HG02885 (cell line): ENCODE measurements around the gene AGBL5.
"Not testable (repeated sequence)": the region's sequence is repeated elsewhere in the genome, so short reads cannot be mapped to it uniquely, and the experiment has no call there.

Experiments used
- ATAC-seq: cut with Tn5 transposase; IDR thresholded peaks from one replicate; pipeline ENCODE4 v1.9.1; 2021; ENCODE audit warnings: mild to moderate bottlenecking; ENCODE audit not compliant: unreplicated experiment, poor library complexity

The AGBL5 gene

GRCh38 chr2:27089111-27089954, 37.9 kb downstream of the AGBL5 start:
- no peak for ATAC-seq

- ATAC-seq = no peak
Observed at GRCh38 chr2:27091746-27092695, 40.6 kb downstream of the AGBL5 start.

- no peak for ATAC-seq
Observed at GRCh38 chr2:27092696-27093429, 41.4 kb downstream of the AGBL5 start.

- ATAC-seq = no peak
Observed at GRCh38 chr2:27093430-27094352, 42.2 kb downstream of the AGBL5 start.

DNA sequence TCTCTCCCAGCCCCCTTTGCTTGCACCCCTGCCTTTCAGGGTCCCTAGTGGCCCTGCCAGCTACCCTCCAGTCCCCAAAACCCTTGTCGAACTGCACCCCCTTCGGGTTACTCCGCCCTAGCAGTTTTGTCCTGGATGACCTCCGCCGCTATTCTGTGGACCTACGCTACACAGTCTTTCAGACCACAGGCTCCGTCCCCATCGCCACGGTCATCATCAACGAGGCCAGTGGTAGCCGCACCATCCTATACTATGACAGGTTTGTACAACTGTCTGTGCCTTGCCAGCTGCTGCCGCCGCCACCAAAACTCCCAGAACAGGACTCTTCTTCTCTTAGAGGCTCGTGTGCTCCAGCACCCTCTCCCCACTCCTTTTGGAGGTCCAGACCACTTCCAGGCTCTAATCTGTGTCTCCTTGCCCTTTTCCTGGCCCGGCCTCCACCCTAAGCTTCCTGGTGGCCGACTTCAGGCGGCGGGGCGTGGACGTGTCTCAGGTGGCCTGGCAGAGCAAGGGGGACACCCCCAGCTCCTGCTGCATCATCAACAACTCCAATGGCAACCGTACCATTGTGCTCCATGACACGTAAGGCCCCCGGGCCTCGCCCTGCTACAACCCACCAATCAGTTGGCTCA, 43.0 kb downstream of the AGBL5 start:
- no peak for ATAC-seq

DNA sequence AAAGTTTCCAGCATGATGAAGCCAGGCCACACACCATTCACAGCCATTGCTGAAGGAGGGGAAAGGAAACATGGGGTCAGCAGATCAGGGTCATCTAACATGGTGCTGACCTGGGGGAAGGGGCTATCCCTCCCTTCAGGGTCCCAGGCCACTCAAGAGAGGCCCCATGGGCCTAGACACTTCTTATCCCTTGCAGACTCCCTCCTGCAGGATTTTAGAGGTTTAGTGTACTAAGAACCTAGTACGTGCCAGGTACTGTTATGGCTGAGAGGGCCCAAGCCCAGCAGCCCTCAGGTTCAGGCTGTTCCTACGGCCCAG, 43.9 kb downstream of the AGBL5 start:
- no peak for ATAC-seq

- ATAC-seq = peak; percentile 72
Observed at GRCh38 chr2:27095745-27096651, 44.5 kb downstream of the AGBL5 start.

DNA sequence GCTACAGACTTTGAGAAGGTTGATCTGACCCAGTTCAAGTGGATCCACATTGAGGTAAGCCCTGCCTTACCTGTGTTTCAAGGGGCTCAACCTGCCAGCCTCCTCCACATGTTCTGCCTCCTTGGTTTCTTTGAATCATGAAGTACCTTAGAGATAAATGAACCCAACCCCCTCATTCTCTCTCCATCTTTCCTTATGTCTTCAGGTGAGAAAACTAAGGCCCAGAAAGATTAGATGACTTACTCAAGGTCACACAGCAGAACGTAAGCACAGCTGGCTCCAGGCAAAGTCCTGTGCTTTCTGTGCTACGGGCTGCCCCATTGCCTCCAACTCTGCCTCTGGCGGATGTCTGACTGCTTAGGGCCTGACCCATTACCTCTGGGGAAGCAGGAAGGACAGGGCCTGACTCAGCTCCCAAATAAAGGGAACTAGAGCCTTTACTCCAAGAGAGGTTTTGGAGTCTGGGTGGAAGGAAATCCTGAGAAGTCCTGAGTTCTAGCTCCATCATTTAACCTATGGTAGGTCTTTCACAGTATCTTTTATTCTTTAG, 45.4 kb downstream of the AGBL5 start:
- no peak for ATAC-seq

DNA sequence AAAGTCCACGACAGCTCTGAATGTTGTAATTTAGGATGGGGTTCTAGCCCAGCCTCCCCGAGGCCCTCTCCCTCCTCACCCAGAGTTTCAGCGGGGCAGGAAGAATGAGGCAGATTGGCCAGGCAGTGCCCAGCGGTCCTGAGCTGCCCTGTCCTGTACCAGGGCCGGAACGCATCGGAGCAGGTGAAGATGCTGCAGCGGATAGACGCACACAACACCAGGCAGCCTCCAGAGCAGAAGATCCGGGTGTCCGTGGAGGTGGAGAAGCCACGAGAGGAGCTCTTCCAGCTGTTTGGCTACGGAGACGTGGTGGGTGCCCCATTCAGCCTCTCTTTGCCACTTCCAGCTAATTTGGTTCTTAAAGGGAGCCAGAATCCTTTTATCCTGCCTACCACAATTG, 45.9 kb downstream of the AGBL5 start:
- no peak for ATAC-seq

GRCh38 chr2:27099334-27099955, 48.0 kb downstream of the AGBL5 start:
- ATAC-seq = no peak

DNA sequence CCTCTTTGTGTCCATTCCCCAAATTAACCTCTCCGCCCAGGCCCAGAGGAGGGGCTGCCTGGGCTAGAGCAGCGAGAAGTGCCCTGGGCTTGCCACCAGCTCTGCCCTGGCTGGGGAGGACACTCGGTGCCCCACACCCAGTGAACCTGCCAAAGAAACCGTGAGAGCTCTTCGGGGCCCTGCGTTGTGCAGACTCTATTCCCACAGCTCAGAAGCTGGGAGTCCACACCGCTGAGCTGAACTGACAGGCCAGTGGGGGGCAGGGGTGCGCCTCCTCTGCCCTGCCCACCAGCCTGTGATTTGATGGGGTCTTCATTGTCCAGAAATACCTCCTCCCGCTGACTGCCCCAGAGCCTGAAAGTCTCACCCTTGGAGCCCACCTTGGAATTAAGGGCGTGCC, 48.6 kb downstream of the AGBL5 start:
- no peak for ATAC-seq

DNA sequence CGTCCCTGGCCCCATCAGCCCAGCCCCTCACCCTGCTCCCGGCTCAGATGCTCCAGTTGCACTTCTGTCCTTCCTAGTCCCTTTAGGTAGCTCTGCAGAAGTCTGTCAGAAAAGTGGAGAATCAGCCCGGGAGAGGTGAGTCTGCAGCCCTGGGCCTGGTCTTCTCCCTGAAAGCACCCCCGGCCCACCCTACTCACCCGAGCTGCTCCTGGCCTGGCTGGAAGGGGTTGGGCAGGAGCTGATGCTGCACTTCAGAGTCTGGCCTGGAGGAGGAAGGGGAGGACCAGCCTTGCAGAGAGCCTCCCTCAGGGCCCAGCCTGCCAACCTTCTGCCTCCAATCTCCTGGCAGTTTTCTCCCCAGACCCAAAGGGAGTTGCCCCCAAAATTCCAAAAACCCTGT, 50.9 kb downstream of the AGBL5 start:
- ATAC-seq = no peak

DNA sequence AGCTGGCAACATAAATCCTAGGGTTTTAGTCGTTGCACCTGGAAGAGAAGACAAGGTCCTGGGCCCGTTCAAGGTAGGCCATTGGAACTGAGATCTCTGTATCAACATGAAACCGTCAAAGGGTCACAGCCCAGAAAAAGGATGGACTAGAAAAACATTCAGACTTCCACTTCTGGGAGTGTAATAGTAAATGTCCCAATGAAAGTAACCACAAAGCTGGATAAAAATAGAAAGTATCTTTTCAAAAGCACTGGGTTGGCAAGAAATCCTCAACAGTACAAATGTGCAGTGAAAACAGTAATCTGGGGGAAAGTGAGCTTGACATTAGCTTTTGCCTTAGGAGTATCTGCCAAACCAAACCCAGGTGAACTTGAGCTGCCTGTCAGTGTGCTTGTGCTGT, 54.5 kb downstream of the AGBL5 start:
- ATAC-seq = no peak

- ATAC-seq = no peak
Observed at GRCh38 chr2:27108221-27108620, 56.8 kb downstream of the AGBL5 start.

GRCh38 chr2:27109083-27109482, 57.6 kb downstream of the AGBL5 start:
- ATAC-seq = no peak

GRCh38 chr2:27110603-27111352, 59.3 kb downstream of the AGBL5 start:
- ATAC-seq = not testable (repeated sequence)
